GM23338 (cell line): ENCODE data around the gene RPP38.

Experiments
- CREB1 ChIP-seq: fragments of 250-450 bp; sonication (Bioruptor Pico); IDR thresholded peaks from 2 replicates; pipeline ENCODE4 v1.5.0; 2020; ENCODE audit warnings: low read depth, mild to moderate bottlenecking, moderate library complexity
- CTCF ChIP-seq, 2 experiments: fragments of 200-600 bp in 1 of 2; sonication (generic) in 1 of 2; conservative IDR thresholded peaks; 2 replicates each; pipeline versions ENCODE4 v1.5.1 to v1.6.1; 2016 to 2017; ENCODE audit warnings: antibody characterized with exemption in 2 of 2, low read depth in 2 of 2, mild to moderate bottlenecking in 2 of 2, moderate library complexity in 1 of 2
- ETS1 ChIP-seq: IDR thresholded peaks from 2 replicates; pipeline ENCODE4 v1.6.1; 2016; ENCODE audit warnings: antibody characterized with exemption
- EZH2 ChIP-seq: fragments of 200-600 bp; sonication (generic); IDR thresholded peaks from one replicate; pipeline ENCODE4 v1.8.0; 2017; ENCODE audit warnings: antibody characterized with exemption, mild to moderate bottlenecking, low read depth; ENCODE audit not compliant: unreplicated experiment
- EZH2phosphoT487 ChIP-seq: fragments of 200-600 bp; sonication (generic); IDR thresholded peaks from one replicate; pipeline ENCODE4 v1.8.1; 2018; ENCODE audit warnings: antibody characterized with exemption; ENCODE audit not compliant: unreplicated experiment
- JUNB ChIP-seq: IDR thresholded peaks from one replicate; pipeline ENCODE4 v1.6.1; 2016; ENCODE audit warnings: antibody characterized with exemption; ENCODE audit not compliant: unreplicated experiment
- POLR2AphosphoS5 ChIP-seq: IDR thresholded peaks from 2 replicates; pipeline ENCODE4 v1.6.1; 2016; ENCODE audit warnings: antibody characterized with exemption, low read depth
- REST ChIP-seq: IDR thresholded peaks from one replicate; pipeline ENCODE4 v1.6.1; 2018; ENCODE audit warnings: antibody characterized with exemption; ENCODE audit not compliant: unreplicated experiment
- STAT1 ChIP-seq: IDR thresholded peaks from one replicate; pipeline ENCODE4 v1.6.1; 2016; ENCODE audit warnings: antibody characterized with exemption; ENCODE audit not compliant: unreplicated experiment
- ZNF114 ChIP-seq: fragments of 250-450 bp; sonication (Bioruptor Pico); IDR thresholded peaks from 2 replicates; pipeline ENCODE4 v1.5.0; 2020; ENCODE audit warnings: mild to moderate bottlenecking, moderate library complexity
- ZNF331 ChIP-seq: fragments of 250-450 bp; sonication (Bioruptor Pico); IDR thresholded peaks from 2 replicates; pipeline ENCODE4 v1.5.0; 2020; ENCODE audit warnings: low read depth, mild to moderate bottlenecking, moderate library complexity

- TF ChIP-seq CTCF (conservative IDR thresholded peaks at IDR 0.05; ENCODE audit: low read depth in 2 of 2), result no peak; a peak in 1 of 4 replicates
- no peak for TF ChIP-seq EZH2
- no peak for TF ChIP-seq POLR2AphosphoS5
- no peak for TF ChIP-seq REST
- TF ChIP-seq ZNF114 (CRISPR knock-in tag), result no peak
- TF ChIP-seq EZH2phosphoT487, result no peak
- no peak for TF ChIP-seq STAT1
- 0 out of 2 replicates have a peak, but pooled peaks have one; percentile 9 for TF ChIP-seq CREB1
- no peak for TF ChIP-seq JUNB
- no peak for TF ChIP-seq ETS1
- no peak for TF ChIP-seq ZNF331 (CRISPR knock-in tag)
Measured at GRCh38 chr10:15084502-15084922, 12.6 kb upstream of the RPP38 start.
